ENCODE data around the gene RANBP1. TPM values are rescaled to one million over a fixed set of nuclear protein-coding genes. Genes with fewer than 3 reads are reported as not detected.

The RANBP1 gene
- total and polyA plus RNA-seq, 2 donors (not counting 1 experiment from before 2014, with no cell fraction given): 67.0 to 77.6 TPM

- 95% methylated on average over 26 of the region's 32 CpGs for WGBS (ENCODE audit: insufficient coverage)
- Mint-ChIP-seq H3K4me3 (no peak overlapping the region), H3K27ac (no peak overlapping the region), H3K27me3 (no peaks in the 10 kb centered on the region), H3K9me3 (ENCODE audit: insufficient read depth) (no peaks in the 10 kb centered on the region), H3K4me1 (peaks cover 4% of the 10 kb centered on the region)
- ATAC-seq (ENCODE audit: low read depth) (no peak), DNase-seq (no peak)
- H3K9me3 ChIP-seq (ENCODE audit: control extremely low read depth in 1 of 3, control insufficient read depth in 2 of 3, insufficient read depth in 1 of 3, low read length in 2 of 3): no peaks in the 10 kb centered on the region
- TF ChIP-seq CTCF (IDR thresholded peaks at IDR 0.05) (no peak), EZH2 (IDR thresholded peaks at IDR 0.05; ENCODE audit: borderline replicate concordance, insufficient read depth, low read depth, low read length, poor library complexity, severe bottlenecking) (no peak)
- no peak overlapping the region for H3K27ac ChIP-seq (ENCODE audit: low read length in 2 of 2)
- no peaks in the 10 kb centered on the region for H3K27me3 ChIP-seq (replicated peaks in 1 of 4; ENCODE audit: control extremely low read depth in 1 of 4, control insufficient read depth in 3 of 4, insufficient read depth in 4 of 4, low read length in 3 of 4)
- ChIA-PET POLR2A (no interaction called here), CTCF (interaction anchor here (0.5 kb wide), 1 partner anchor 176 kb away, joined by 4 read pairs; no protein-coding TSS in a partner anchor)
- H3K4me2 ChIP-seq (replicated peaks; ENCODE audit: low read depth, low read length, poor library complexity, severe bottlenecking): no peak overlapping the region
- no peak overlapping the region for H3K4me3 ChIP-seq (ENCODE audit: control extremely low read depth in 1 of 5, extremely low read depth in 1 of 5, insufficient read depth in 1 of 5, low read depth in 2 of 5, low read length in 4 of 5)
- peaks cover 0 to 1% of the 10 kb centered on the region in 2 donors for H3K4me1 ChIP-seq (ENCODE audit: control insufficient read depth in 2 of 2, insufficient read depth in 2 of 2, low read length in 2 of 2)
- peaks cover 41% of the 10 kb centered on the region for H4K20me1 ChIP-seq (ENCODE audit: control insufficient read depth, insufficient read depth, low read length, poor library complexity, severe bottlenecking)
- intact Hi-C loops (cut with micrococcal nuclease): no loop called here
- H3K36me3 ChIP-seq (replicated peaks in 1 of 2; ENCODE audit: control extremely low read depth in 1 of 2, control insufficient read depth in 1 of 2, extremely low read depth in 1 of 2, insufficient read depth in 2 of 2, low read length in 1 of 2): peaks cover 0 to 38% of the 10 kb centered on the region in 2 experiments
- no peak overlapping the region for H3K9ac ChIP-seq (ENCODE audit: low read length)
- H2AFZ ChIP-seq (ENCODE audit: insufficient read depth, low read depth, low read length, poor library complexity, severe bottlenecking): no peak overlapping the region
- peaks cover 38% of the 10 kb centered on the region for H3K79me2 ChIP-seq (ENCODE audit: control insufficient read depth, insufficient read depth, low read length)
Observed at GRCh38 chr22:20125201-20126174, 9.6 kb downstream of the RANBP1 start.
